LHCN-M2 (cell line): ENCODE data around the gene STAT5A. TPM values are rescaled to one million over a fixed set of nuclear protein-coding genes. Genes with fewer than 3 reads are reported as not detected.
"Not testable (repeated sequence)": the region's sequence is repeated elsewhere in the genome, so short reads cannot be mapped to it uniquely, and the experiment has no call there.

Experiments
- DNase-seq: peaks from one replicate; pipeline ENCODE4 v3.0.0-alpha.2; 2012; ENCODE audit warnings: low read depth
- total RNA-seq: library from RNA; depleted of rRNA; stranded (reverse); fragments of >200 nt; gene quantifications from 2 replicates; pipeline ENCODE4 v1.2.3, GENCODE V29; 2014

The STAT5A gene
- total RNA-seq, 1 experiment from 2014 or later, result 5.2 TPM

GRCh38 chr17:42323268-42323773, 35.0 kb downstream of the STAT5A start:
- no peak for DNase-seq

GRCh38 chr17:42325026-42325425, 36.7 kb downstream of the STAT5A start:
- DNase-seq, result peak; percentile 92

GRCh38 chr17:42329025-42329976, 41.0 kb downstream of the STAT5A start:
- peak; percentile 78 for DNase-seq

GRCh38 chr17:42333053-42333452, 44.8 kb downstream of the STAT5A start:
- no peak for DNase-seq

GRCh38 chr17:42334677-42335076, 46.4 kb downstream of the STAT5A start:
- DNase-seq, result no peak

- DNase-seq, result no peak
Observed at GRCh38 chr17:42337442-42337841, 49.1 kb downstream of the STAT5A start.

- DNase-seq, result no peak
Observed at GRCh38 chr17:42338427-42338985, 50.2 kb downstream of the STAT5A start.

GRCh38 chr17:42339221-42339620, 50.9 kb downstream of the STAT5A start:
- DNase-seq, result no peak

- no peak for DNase-seq
Observed at GRCh38 chr17:42340691-42341127, 52.4 kb downstream of the STAT5A start.

GRCh38 chr17:42341568-42341967, 53.3 kb downstream of the STAT5A start:
- no peak for DNase-seq

GRCh38 chr17:42342242-42343008, 54.1 kb downstream of the STAT5A start:
- peak; percentile 85 for DNase-seq

- DNase-seq, result no peak
Observed at GRCh38 chr17:42345396-42346073, 57.2 kb downstream of the STAT5A start.

- DNase-seq, result no peak
Observed at GRCh38 chr17:42346481-42346880, 58.2 kb downstream of the STAT5A start.

- DNase-seq, result peak; percentile 76
Observed at GRCh38 chr17:42347198-42347597, 58.9 kb downstream of the STAT5A start.

- no peak for DNase-seq
Observed at GRCh38 chr17:42347606-42348005, 59.3 kb downstream of the STAT5A start.

- DNase-seq, result no peak
Observed at GRCh38 chr17:42348104-42348503, 59.8 kb downstream of the STAT5A start.

GRCh38 chr17:42354956-42355843, 66.9 kb downstream of the STAT5A start:
- DNase-seq, result peak; percentile 23

- no peak for DNase-seq
Observed at GRCh38 chr17:42358434-42358833, 70.1 kb downstream of the STAT5A start.

GRCh38 chr17:42359133-42359532, 70.8 kb downstream of the STAT5A start:
- no peak for DNase-seq

GRCh38 chr17:42360388-42360787, 72.1 kb downstream of the STAT5A start:
- not testable (repeated sequence) for DNase-seq
